H9 (cell line): Measurements from ENCODE around the gene CEP128. TPM values are rescaled to one million over a fixed set of nuclear protein-coding genes. Genes with fewer than 3 reads are reported as not detected.

ENCODE experiments used
- DNase-seq: peaks from one replicate; pipeline ENCODE4 v3.0.0-alpha.2; 2017
- H2AFZ ChIP-seq: one replicate; pipeline ENCODE4 v1.6.1; 2013; ENCODE audit warnings: mild to moderate bottlenecking, low read length, control low read depth, moderate library complexity
- H2AK5ac ChIP-seq: 2 replicates; pipeline ENCODE4 v1.6.1; 2013; ENCODE audit warnings: low read length, control low read depth, mixed read lengths; ENCODE audit not compliant: insufficient read length
- H2BK120ac ChIP-seq: one replicate; pipeline ENCODE4 v1.6.1; 2013; ENCODE audit warnings: low read depth, mild to moderate bottlenecking, low read length, control low read depth, inconsistent platforms; ENCODE audit not compliant: poor library complexity, severe bottlenecking
- H2BK12ac ChIP-seq: 2 replicates; pipeline ENCODE4 v1.6.1; 2013; ENCODE audit warnings: low read length, control low read depth, mixed read lengths, low read depth; ENCODE audit not compliant: insufficient read length
- H2BK15ac ChIP-seq: 2 replicates; pipeline ENCODE4 v1.6.1; 2013; ENCODE audit warnings: low read depth, low read length, control low read depth
- H2BK20ac ChIP-seq: one replicate; pipeline ENCODE4 v1.6.1; 2013; ENCODE audit warnings: low read depth, mild to moderate bottlenecking, low read length, control low read depth, inconsistent platforms; ENCODE audit not compliant: poor library complexity, severe bottlenecking
- H2BK5ac ChIP-seq: 2 replicates; pipeline ENCODE4 v1.6.1; 2013; ENCODE audit warnings: low read length, control low read depth, mixed read lengths; ENCODE audit not compliant: insufficient read length
- H3K14ac ChIP-seq: 2 replicates; pipeline ENCODE4 v1.6.1; 2013; ENCODE audit warnings: low read length, control low read depth; ENCODE audit not compliant: insufficient read depth
- H3K18ac ChIP-seq: 2 replicates; pipeline ENCODE4 v1.6.1; 2013; ENCODE audit warnings: low read depth, mild to moderate bottlenecking, mixed read lengths, low read length, control low read depth; ENCODE audit not compliant: insufficient read length
- H3K23ac ChIP-seq: 2 replicates; pipeline ENCODE4 v1.6.1; 2013; ENCODE audit warnings: low read length, control low read depth, mixed read lengths, low read depth; ENCODE audit not compliant: insufficient read length
- H3K23me2 ChIP-seq: 2 replicates; pipeline ENCODE4 v1.6.1; 2013; ENCODE audit warnings: low read depth, mild to moderate bottlenecking, mixed read lengths, low read length, control low read depth; ENCODE audit not compliant: insufficient read length, poor library complexity, severe bottlenecking
- H3K27ac ChIP-seq: 2 replicates; pipeline ENCODE4 v1.5.1; 2013; ENCODE audit warnings: low read length, control low read depth, mixed read lengths, low read depth; ENCODE audit not compliant: insufficient read length
- H3K27me3 ChIP-seq: 2 replicates; pipeline ENCODE4 v1.6.1; 2013; ENCODE audit warnings: low read length, control low read depth, inconsistent platforms; ENCODE audit not compliant: insufficient read depth
- H3K4ac ChIP-seq: 2 replicates; pipeline ENCODE4 v1.6.1; 2013; ENCODE audit warnings: low read depth, mild to moderate bottlenecking, control low read depth, inconsistent platforms, low read length, moderate library complexity
- H3K4me1 ChIP-seq: 2 replicates; pipeline ENCODE4 v1.6.1; 2013; ENCODE audit warnings: low read length, control low read depth, inconsistent platforms; ENCODE audit not compliant: insufficient read depth
- H3K4me2 ChIP-seq: 2 replicates; pipeline ENCODE4 v1.6.1; 2013; ENCODE audit warnings: low read length, control low read depth, mixed read lengths; ENCODE audit not compliant: insufficient read length, insufficient read depth
- H3K56ac ChIP-seq: 2 replicates; pipeline ENCODE4 v1.6.1; 2013; ENCODE audit warnings: low read depth, mild to moderate bottlenecking, mixed read lengths, low read length, control low read depth; ENCODE audit not compliant: insufficient read length
- H3K79me1 ChIP-seq: 2 replicates; pipeline ENCODE4 v1.6.1; 2013; ENCODE audit warnings: low read depth, mild to moderate bottlenecking, moderate library complexity, low read length, control low read depth, inconsistent platforms; ENCODE audit not compliant: insufficient read depth, poor library complexity, severe bottlenecking
- H3K79me2 ChIP-seq: 2 replicates; pipeline ENCODE4 v1.6.1; 2013; ENCODE audit warnings: low read length, control low read depth, inconsistent platforms; ENCODE audit not compliant: insufficient read depth
- H3K9ac ChIP-seq: 2 replicates; pipeline ENCODE4 v1.6.1; 2013; ENCODE audit warnings: low read length, control low read depth, mixed read lengths; ENCODE audit not compliant: insufficient read length; ENCODE audit errors: extremely low read depth
- H3K9me3 ChIP-seq: one replicate; pipeline ENCODE4 v1.6.1; 2013; ENCODE audit warnings: low read depth, low read length, inconsistent platforms; ENCODE audit not compliant: control insufficient read depth
- H3T11ph ChIP-seq: one replicate; pipeline ENCODE4 v1.6.1; 2013; ENCODE audit warnings: mild to moderate bottlenecking, low read length, control low read depth, inconsistent platforms
- H4K20me1 ChIP-seq: one replicate; pipeline ENCODE4 v1.6.1; 2013; ENCODE audit not compliant: control insufficient read depth, insufficient read length, insufficient read depth
- H4K5ac ChIP-seq: 2 replicates; pipeline ENCODE4 v1.6.1; 2013; ENCODE audit warnings: low read depth, mild to moderate bottlenecking, mixed read lengths, low read length, control low read depth; ENCODE audit not compliant: insufficient read length
- H4K8ac ChIP-seq: replicated peaks from 2 replicates; pipeline ENCODE4 v1.6.1; 2013; ENCODE audit warnings: low read length, control low read depth, mixed read lengths, low read depth; ENCODE audit not compliant: insufficient read length
- H4K91ac ChIP-seq: 2 replicates; pipeline ENCODE4 v1.6.1; 2013; ENCODE audit warnings: low read depth, mild to moderate bottlenecking, moderate library complexity, mixed read lengths, low read length, control low read depth; ENCODE audit not compliant: insufficient read length
- H3K27ac Mint-ChIP-seq, 3 experiments: 2 replicates in 2 of 3; 3 replicates in 1 of 3; pipeline ENCODE4 v1.8.0; 2020 to 2021; ENCODE audit warnings: mixed read lengths in 3 of 3, mild to moderate bottlenecking in 1 of 3, moderate library complexity in 1 of 3
- H3K27me3 Mint-ChIP-seq: 2 replicates; pipeline ENCODE4 v1.8.0; 2021; ENCODE audit warnings: low read depth, mild to moderate bottlenecking, moderate library complexity, mixed read lengths
- H3K36me3 Mint-ChIP-seq, 3 experiments: 2 replicates in 2 of 3; 3 replicates in 1 of 3; pipeline ENCODE4 v1.8.0; 2020 to 2021; ENCODE audit warnings: low read depth in 3 of 3, mixed read lengths in 3 of 3; ENCODE audit not compliant: insufficient read depth in 1 of 3
- H3K4me1 Mint-ChIP-seq, 2 experiments: 2 replicates each; pipeline ENCODE4 v1.8.0; 2020; ENCODE audit warnings: mixed read lengths in 2 of 2
- H3K4me3 Mint-ChIP-seq, 2 experiments: 2 replicates in 1 of 2; 3 replicates in 1 of 2; pipeline ENCODE4 v1.8.0; 2020 to 2021; ENCODE audit warnings: mild to moderate bottlenecking in 2 of 2, mixed read lengths in 2 of 2, moderate library complexity in 1 of 2
- H3K9me3 Mint-ChIP-seq, 2 experiments: 2 replicates in 1 of 2; 3 replicates in 1 of 2; pipeline ENCODE4 v1.8.0; 2020; ENCODE audit warnings: mild to moderate bottlenecking in 2 of 2, mixed read lengths in 2 of 2, moderate library complexity in 1 of 2
- WGBS: extraction: QIAGEN DNeasy Blood & Tissue Kit; methylation state at CpG from one replicate; pipeline ENCODE4 v1.1.7; 2013; ENCODE audit warnings: missing lambda C conversion rate, low lambda C conversion rate, mixed read lengths; ENCODE audit not compliant: insufficient read length; ENCODE audit errors: extremely low coverage; 5-methylcytosine and 5-hydroxymethylcytosine counted together
- total RNA-seq: library from RNA; stranded (reverse); gene quantifications from 2 replicates; pipeline ENCODE4 v1.2.1, GENCODE V29; 2021
- TF ChIP-seq, protein P1 (sequence below): fragments of 200-600 bp; sonication (generic); conservative IDR thresholded peaks from 3 replicates; pipeline ENCODE4 v1.8.0; 2021; ENCODE audit warnings: antibody characterized with exemption, mild to moderate bottlenecking

The CEP128 gene
- total RNA-seq, 1 experiment from 2014 or later: 16.3 TPM

DNA sequence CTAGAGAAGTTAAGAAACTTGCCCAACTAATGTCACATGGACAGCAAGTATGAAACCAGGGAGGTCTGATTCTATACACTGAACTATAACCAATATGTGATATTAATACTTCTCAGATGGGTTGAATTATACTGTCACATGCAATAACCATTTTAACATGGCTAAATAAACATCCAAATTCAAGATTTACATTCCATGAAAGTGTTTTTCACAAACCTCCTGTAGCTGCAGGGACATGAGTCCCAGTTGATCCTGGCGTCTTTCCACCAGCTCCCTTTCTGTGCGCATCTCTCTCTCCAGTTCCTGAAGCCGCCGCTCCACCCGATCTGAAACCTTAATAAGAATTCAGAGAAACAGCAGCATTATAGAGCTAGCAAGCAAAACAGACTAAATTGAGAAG lies 79.0 kb downstream of the CEP128 start:
- Histone ChIP-seq H2BK20ac (no peak overlapping the region), H3K27ac (no peak overlapping the region), H4K20me1 (no peaks in the 10 kb centered on the region), H3K4me1 (no peaks in the 10 kb centered on the region), H3K79me2 (no peaks in the 10 kb centered on the region), H3K79me1 (no peaks in the 10 kb centered on the region), H3K14ac (no peak overlapping the region), H2BK120ac (no peak overlapping the region), H2BK15ac (no peak overlapping the region), H3K27me3 (no peaks in the 10 kb centered on the region), H3K4ac (no peak overlapping the region), H3K23me2 (no peaks in the 10 kb centered on the region), H4K91ac (no peak overlapping the region), H4K8ac (no peak overlapping the region), H3K18ac (no peak overlapping the region), H2AFZ (no peak overlapping the region), H3T11ph (no peak overlapping the region), H3K23ac (no peak overlapping the region), H4K5ac (no peak overlapping the region), H3K56ac (no peak overlapping the region), H3K9me3 (no peaks in the 10 kb centered on the region), H2BK5ac (no peak overlapping the region), H3K4me2 (no peak overlapping the region), H2BK12ac (no peak overlapping the region), H3K9ac (no peak overlapping the region), H2AK5ac (no peak overlapping the region)
- Mint-ChIP-seq H3K4me1 (no peaks in the 10 kb centered on the region), H3K27ac (0 out of 7 replicates have a peak overlapping the region, but pooled peaks of 1 of the 3 experiments have one; percentile 14), H3K36me3 (peaks cover 2 to 7% (median 5%) of the 10 kb centered on the region in 3 experiments; a peak in 5 of 7 replicates), H3K9me3 (peaks cover 3% of the 10 kb centered on the region in 2 experiments; a peak in 4 of 5 replicates), H3K4me3 (no peak overlapping the region), H3K27me3 (no peaks in the 10 kb centered on the region)
- no peak for DNase-seq
- WGBS: no CpG with 5 or more reads among the region's 5 CpGs
- TF ChIP-seq, protein P1, sequence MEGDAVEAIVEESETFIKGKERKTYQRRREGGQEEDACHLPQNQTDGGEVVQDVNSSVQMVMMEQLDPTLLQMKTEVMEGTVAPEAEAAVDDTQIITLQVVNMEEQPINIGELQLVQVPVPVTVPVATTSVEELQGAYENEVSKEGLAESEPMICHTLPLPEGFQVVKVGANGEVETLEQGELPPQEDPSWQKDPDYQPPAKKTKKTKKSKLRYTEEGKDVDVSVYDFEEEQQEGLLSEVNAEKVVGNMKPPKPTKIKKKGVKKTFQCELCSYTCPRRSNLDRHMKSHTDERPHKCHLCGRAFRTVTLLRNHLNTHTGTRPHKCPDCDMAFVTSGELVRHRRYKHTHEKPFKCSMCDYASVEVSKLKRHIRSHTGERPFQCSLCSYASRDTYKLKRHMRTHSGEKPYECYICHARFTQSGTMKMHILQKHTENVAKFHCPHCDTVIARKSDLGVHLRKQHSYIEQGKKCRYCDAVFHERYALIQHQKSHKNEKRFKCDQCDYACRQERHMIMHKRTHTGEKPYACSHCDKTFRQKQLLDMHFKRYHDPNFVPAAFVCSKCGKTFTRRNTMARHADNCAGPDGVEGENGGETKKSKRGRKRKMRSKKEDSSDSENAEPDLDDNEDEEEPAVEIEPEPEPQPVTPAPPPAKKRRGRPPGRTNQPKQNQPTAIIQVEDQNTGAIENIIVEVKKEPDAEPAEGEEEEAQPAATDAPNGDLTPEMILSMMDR: no peak
